GM23338 (cell line): ENCODE data around the gene HFE. TPM values are rescaled to one million over a fixed set of nuclear protein-coding genes. Genes with fewer than 3 reads are reported as not detected.

ENCODE experiments used
- ATAC-seq: fragments of 200-7000 bp; cut with Tn5 transposase; 3 replicates; pipeline ENCODE4 v1.9.1; 2020
- DNase-seq: peaks from one replicate; pipeline ENCODE4 v3.0.0-alpha.2; 2015; ENCODE audit warnings: low spot score
- H2AFZ ChIP-seq: fragments of 200-600 bp; sonication (generic); 2 replicates; pipeline ENCODE4 v1.8.0; 2016; ENCODE audit warnings: antibody characterized with exemption, mild to moderate bottlenecking, moderate library complexity
- H3F3A ChIP-seq: fragments of 200-600 bp; sonication (generic); replicated peaks from 2 replicates; pipeline ENCODE4 v1.8.0; 2017; ENCODE audit warnings: antibody characterized with exemption, mixed run types, low read depth
- H3K27ac ChIP-seq: fragments of 200-600 bp; sonication (generic); 2 replicates; pipeline ENCODE4 v1.6.1; 2016; ENCODE audit warnings: low read depth
- H3K27me3 ChIP-seq: fragments of 200-600 bp; sonication (generic); 2 replicates; pipeline ENCODE4 v1.8.0; 2016; ENCODE audit warnings: mild to moderate bottlenecking, mixed run types, moderate library complexity; ENCODE audit not compliant: insufficient read depth
- H3K36me3 ChIP-seq: fragments of 200-600 bp; sonication (generic); 2 replicates; pipeline ENCODE4 v1.8.0; 2016; ENCODE audit warnings: mild to moderate bottlenecking; ENCODE audit not compliant: insufficient read depth
- H3K4me1 ChIP-seq: fragments of 200-600 bp; sonication (generic); 2 replicates; pipeline ENCODE4 v1.8.0; 2016; ENCODE audit warnings: mild to moderate bottlenecking, moderate library complexity; ENCODE audit not compliant: insufficient read depth
- H3K4me2 ChIP-seq: fragments of 200-600 bp; sonication (generic); 2 replicates; pipeline ENCODE4 v1.7.1; 2017; ENCODE audit warnings: mixed run types
- H3K4me3 ChIP-seq: fragments of 200-600 bp; sonication (generic); 2 replicates; pipeline ENCODE4 v1.6.1; 2016; ENCODE audit warnings: mixed run types
- H3K79me2 ChIP-seq: fragments of 200-600 bp; sonication (generic); replicated peaks from 2 replicates; pipeline ENCODE4 v1.8.0; 2017; ENCODE audit warnings: mild to moderate bottlenecking; ENCODE audit not compliant: insufficient read depth
- H3K9me2 ChIP-seq: fragments of 200-600 bp; sonication (generic); 2 replicates; pipeline ENCODE4 v1.8.0; 2017; ENCODE audit not compliant: insufficient read depth
- H4K20me1 ChIP-seq: fragments of 200-600 bp; sonication (generic); replicated peaks from 2 replicates; pipeline ENCODE4 v1.8.0; 2017; ENCODE audit warnings: mild to moderate bottlenecking; ENCODE audit not compliant: insufficient read depth
- H3K27ac Mint-ChIP-seq: 2 replicates; pipeline ENCODE4 v1.8.0; 2020; ENCODE audit warnings: inconsistent platforms, mild to moderate bottlenecking, moderate library complexity, mixed read lengths
- H3K27me3 Mint-ChIP-seq: 3 replicates; pipeline ENCODE4 v1.8.0; 2022; ENCODE audit warnings: low read depth, mild to moderate bottlenecking, moderate library complexity, mixed read lengths, inconsistent platforms; ENCODE audit not compliant: insufficient read depth, poor library complexity
- H3K36me3 Mint-ChIP-seq: 3 replicates; pipeline ENCODE4 v1.8.0; 2021; ENCODE audit warnings: low read depth, mild to moderate bottlenecking, inconsistent platforms, moderate library complexity, mixed read lengths
- H3K4me1 Mint-ChIP-seq: 3 replicates; pipeline ENCODE4 v1.8.0; 2020; ENCODE audit warnings: mild to moderate bottlenecking, inconsistent platforms, mixed read lengths
- H3K4me3 Mint-ChIP-seq: 3 replicates; pipeline ENCODE4 v1.8.0; 2021; ENCODE audit warnings: moderate library complexity, mild to moderate bottlenecking, inconsistent platforms, mixed read lengths
- H3K9me3 Mint-ChIP-seq: 3 replicates; pipeline ENCODE4 v1.8.0; 2020; ENCODE audit warnings: moderate library complexity, mild to moderate bottlenecking, inconsistent platforms, mixed read lengths
- EZH2 ChIP-seq: fragments of 200-600 bp; sonication (generic); IDR thresholded peaks from one replicate; pipeline ENCODE4 v1.8.0; 2017; ENCODE audit warnings: antibody characterized with exemption, mild to moderate bottlenecking, low read depth; ENCODE audit not compliant: unreplicated experiment
- JUNB ChIP-seq: IDR thresholded peaks from one replicate; pipeline ENCODE4 v1.6.1; 2016; ENCODE audit warnings: antibody characterized with exemption; ENCODE audit not compliant: unreplicated experiment
- NANOG ChIP-seq: IDR thresholded peaks from 2 replicates; pipeline ENCODE4 v1.6.1; 2016; ENCODE audit warnings: antibody characterized with exemption, borderline replicate concordance
- STAT1 ChIP-seq: IDR thresholded peaks from one replicate; pipeline ENCODE4 v1.6.1; 2016; ENCODE audit warnings: antibody characterized with exemption; ENCODE audit not compliant: unreplicated experiment
- ZNF114 ChIP-seq: fragments of 250-450 bp; sonication (Bioruptor Pico); IDR thresholded peaks from 2 replicates; pipeline ENCODE4 v1.5.0; 2020; ENCODE audit warnings: mild to moderate bottlenecking, moderate library complexity
- ZNF331 ChIP-seq: fragments of 250-450 bp; sonication (Bioruptor Pico); IDR thresholded peaks from 2 replicates; pipeline ENCODE4 v1.5.0; 2020; ENCODE audit warnings: low read depth, mild to moderate bottlenecking, moderate library complexity
- polyA plus RNA-seq: library from polyadenylated mRNA; unstranded; fragments of >200 nt; fragmentation: Nextera tagmentation; extraction: Ambion mirVana; gene quantifications from 2 replicates; pipeline ENCODE4 v1.2.1, GENCODE V29; 2016
- total RNA-seq: library from RNA; depleted of rRNA; stranded (reverse); fragments of >200 nt; shearing (Covaris generic); gene quantifications from 2 replicates; pipeline ENCODE4 v1.2.3, GENCODE V29; 2014
- TF ChIP-seq, protein P1 (sequence below): IDR thresholded peaks from 2 replicates; pipeline ENCODE4 v1.6.1; 2016; ENCODE audit warnings: antibody characterized with exemption
- TF ChIP-seq, protein P2 (sequence below): fragments of 250-450 bp; sonication (Bioruptor Pico); IDR thresholded peaks from 2 replicates; pipeline ENCODE4 v1.5.0; 2020; ENCODE audit warnings: mild to moderate bottlenecking, moderate library complexity
- TF ChIP-seq, protein P3 (sequence below): IDR thresholded peaks from one replicate; pipeline ENCODE4 v1.6.1; 2018; ENCODE audit warnings: antibody characterized with exemption; ENCODE audit not compliant: unreplicated experiment

Gene HFE
- total and polyA plus RNA-seq, 2 experiments from 2014 or later = 0.53 to 0.63 TPM

DNA sequence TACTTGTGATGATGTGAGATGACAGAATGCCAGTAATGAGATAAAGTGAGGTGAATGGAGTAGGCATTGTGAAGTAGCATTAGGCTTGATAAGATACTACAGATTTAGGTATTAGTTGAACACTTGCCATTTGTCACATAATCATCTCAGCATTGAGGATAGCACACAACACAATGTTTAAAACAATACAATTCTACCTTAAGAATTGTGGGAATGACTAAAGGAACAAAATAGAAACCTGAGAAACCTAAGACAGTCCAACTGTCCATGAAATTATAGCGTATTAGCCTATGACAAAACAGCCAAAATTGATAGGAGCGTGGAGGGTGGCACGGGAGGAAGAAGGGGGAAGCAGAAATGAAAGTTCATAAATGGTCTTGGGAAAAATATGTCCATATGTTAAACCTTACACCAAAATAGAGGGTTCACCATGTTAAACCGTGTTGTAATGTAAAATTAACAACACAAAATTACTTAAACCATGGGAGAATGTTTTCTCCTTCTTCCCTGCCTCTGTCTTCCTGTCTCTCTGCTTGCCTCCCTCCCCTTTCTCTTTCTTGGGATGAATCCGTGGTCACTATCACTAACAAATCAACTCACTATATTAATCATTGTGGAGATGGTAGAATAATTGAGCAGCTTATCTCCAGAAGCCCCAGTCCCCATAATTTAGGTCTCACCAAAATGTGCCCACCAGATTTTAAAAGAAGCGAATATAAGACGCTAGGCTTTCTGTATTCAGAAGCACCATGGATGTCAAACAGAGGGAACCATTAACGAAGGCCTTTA is 33.0 kb upstream of the HFE start:
- TF ChIP-seq, protein P1, sequence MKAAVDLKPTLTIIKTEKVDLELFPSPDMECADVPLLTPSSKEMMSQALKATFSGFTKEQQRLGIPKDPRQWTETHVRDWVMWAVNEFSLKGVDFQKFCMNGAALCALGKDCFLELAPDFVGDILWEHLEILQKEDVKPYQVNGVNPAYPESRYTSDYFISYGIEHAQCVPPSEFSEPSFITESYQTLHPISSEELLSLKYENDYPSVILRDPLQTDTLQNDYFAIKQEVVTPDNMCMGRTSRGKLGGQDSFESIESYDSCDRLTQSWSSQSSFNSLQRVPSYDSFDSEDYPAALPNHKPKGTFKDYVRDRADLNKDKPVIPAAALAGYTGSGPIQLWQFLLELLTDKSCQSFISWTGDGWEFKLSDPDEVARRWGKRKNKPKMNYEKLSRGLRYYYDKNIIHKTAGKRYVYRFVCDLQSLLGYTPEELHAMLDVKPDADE = no peak
- TF ChIP-seq EZH2 (no peak), JUNB (no peak), ZNF114 (CRISPR knock-in tag) (no peak), NANOG (no peak), STAT1 (no peak), ZNF331 (CRISPR knock-in tag) (no peak)
- TF ChIP-seq, protein P2, sequence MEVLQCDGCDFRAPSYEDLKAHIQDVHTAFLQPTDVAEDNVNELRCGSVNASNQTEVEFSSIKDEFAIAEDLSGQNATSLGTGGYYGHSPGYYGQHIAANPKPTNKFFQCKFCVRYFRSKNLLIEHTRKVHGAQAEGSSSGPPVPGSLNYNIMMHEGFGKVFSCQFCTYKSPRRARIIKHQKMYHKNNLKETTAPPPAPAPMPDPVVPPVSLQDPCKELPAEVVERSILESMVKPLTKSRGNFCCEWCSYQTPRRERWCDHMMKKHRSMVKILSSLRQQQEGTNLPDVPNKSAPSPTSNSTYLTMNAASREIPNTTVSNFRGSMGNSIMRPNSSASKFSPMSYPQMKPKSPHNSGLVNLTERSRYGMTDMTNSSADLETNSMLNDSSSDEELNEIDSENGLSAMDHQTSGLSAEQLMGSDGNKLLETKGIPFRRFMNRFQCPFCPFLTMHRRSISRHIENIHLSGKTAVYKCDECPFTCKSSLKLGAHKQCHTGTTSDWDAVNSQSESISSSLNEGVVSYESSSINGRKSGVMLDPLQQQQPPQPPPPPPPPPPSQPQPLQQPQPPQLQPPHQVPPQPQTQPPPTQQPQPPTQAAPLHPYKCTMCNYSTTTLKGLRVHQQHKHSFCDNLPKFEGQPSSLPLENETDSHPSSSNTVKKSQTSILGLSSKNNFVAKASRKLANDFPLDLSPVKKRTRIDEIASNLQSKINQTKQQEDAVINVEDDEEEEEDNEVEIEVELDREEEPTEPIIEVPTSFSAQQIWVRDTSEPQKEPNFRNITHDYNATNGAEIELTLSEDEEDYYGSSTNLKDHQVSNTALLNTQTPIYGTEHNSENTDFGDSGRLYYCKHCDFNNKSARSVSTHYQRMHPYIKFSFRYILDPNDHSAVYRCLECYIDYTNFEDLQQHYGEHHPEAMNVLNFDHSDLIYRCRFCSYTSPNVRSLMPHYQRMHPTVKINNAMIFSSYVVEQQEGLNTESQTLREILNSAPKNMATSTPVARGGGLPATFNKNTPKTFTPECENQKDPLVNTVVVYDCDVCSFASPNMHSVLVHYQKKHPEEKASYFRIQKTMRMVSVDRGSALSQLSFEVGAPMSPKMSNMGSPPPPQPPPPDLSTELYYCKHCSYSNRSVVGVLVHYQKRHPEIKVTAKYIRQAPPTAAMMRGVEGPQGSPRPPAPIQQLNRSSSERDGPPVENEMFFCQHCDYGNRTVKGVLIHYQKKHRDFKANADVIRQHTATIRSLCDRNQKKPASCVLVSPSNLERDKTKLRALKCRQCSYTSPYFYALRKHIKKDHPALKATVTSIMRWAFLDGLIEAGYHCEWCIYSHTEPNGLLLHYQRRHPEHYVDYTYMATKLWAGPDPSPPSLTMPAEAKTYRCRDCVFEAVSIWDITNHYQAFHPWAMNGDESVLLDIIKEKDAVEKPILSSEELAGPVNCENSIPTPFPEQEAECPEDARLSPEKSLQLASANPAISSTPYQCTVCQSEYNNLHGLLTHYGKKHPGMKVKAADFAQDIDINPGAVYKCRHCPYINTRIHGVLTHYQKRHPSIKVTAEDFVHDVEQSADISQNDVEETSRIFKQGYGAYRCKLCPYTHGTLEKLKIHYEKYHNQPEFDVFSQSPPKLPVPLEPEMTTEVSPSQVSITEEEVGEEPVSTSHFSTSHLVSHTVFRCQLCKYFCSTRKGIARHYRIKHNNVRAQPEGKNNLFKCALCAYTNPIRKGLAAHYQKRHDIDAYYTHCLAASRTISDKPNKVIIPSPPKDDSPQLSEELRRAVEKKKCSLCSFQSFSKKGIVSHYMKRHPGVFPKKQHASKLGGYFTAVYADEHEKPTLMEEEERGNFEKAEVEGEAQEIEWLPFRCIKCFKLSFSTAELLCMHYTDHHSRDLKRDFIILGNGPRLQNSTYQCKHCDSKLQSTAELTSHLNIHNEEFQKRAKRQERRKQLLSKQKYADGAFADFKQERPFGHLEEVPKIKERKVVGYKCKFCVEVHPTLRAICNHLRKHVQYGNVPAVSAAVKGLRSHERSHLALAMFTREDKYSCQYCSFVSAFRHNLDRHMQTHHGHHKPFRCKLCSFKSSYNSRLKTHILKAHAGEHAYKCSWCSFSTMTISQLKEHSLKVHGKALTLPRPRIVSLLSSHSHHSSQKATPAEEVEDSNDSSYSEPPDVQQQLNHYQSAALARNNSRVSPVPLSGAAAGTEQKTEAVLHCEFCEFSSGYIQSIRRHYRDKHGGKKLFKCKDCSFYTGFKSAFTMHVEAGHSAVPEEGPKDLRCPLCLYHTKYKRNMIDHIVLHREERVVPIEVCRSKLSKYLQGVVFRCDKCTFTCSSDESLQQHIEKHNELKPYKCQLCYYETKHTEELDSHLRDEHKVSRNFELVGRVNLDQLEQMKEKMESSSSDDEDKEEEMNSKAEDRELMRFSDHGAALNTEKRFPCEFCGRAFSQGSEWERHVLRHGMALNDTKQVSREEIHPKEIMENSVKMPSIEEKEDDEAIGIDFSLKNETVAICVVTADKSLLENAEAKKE (CRISPR knock-in tag) = no peak
- TF ChIP-seq, protein P3, sequence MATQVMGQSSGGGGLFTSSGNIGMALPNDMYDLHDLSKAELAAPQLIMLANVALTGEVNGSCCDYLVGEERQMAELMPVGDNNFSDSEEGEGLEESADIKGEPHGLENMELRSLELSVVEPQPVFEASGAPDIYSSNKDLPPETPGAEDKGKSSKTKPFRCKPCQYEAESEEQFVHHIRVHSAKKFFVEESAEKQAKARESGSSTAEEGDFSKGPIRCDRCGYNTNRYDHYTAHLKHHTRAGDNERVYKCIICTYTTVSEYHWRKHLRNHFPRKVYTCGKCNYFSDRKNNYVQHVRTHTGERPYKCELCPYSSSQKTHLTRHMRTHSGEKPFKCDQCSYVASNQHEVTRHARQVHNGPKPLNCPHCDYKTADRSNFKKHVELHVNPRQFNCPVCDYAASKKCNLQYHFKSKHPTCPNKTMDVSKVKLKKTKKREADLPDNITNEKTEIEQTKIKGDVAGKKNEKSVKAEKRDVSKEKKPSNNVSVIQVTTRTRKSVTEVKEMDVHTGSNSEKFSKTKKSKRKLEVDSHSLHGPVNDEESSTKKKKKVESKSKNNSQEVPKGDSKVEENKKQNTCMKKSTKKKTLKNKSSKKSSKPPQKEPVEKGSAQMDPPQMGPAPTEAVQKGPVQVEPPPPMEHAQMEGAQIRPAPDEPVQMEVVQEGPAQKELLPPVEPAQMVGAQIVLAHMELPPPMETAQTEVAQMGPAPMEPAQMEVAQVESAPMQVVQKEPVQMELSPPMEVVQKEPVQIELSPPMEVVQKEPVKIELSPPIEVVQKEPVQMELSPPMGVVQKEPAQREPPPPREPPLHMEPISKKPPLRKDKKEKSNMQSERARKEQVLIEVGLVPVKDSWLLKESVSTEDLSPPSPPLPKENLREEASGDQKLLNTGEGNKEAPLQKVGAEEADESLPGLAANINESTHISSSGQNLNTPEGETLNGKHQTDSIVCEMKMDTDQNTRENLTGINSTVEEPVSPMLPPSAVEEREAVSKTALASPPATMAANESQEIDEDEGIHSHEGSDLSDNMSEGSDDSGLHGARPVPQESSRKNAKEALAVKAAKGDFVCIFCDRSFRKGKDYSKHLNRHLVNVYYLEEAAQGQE = no peak
- H3K79me2 ChIP-seq = no peaks in the 10 kb centered on the region; the same call in 1 of the 2 replicates
- H3K9me2 ChIP-seq = no peaks in the 10 kb centered on the region
- H3K27me3 ChIP-seq = no peaks in the 10 kb centered on the region
- H3K4me2 ChIP-seq = peak overlapping the region; percentile 88
- H3K4me1 Mint-ChIP-seq = peaks cover 23% of the 10 kb centered on the region
- no peaks in the 10 kb centered on the region for H3F3A ChIP-seq
- DNase-seq = no peak
- no peaks in the 10 kb centered on the region for H4K20me1 ChIP-seq
- peak overlapping the region; percentile 71 for H3K4me3 ChIP-seq
- peak overlapping the region; percentile 95 for H3K27ac ChIP-seq
- H3K4me3 Mint-ChIP-seq = peak overlapping the region; percentile 90
- H3K36me3 Mint-ChIP-seq = no peaks in the 10 kb centered on the region
- peak overlapping the region; percentile 99 for H3K27ac Mint-ChIP-seq
- H3K9me3 Mint-ChIP-seq = no peaks in the 10 kb centered on the region; the same call in 2 of the 3 replicates
- no peak for ATAC-seq
- peaks cover 19% of the 10 kb centered on the region for H3K27me3 Mint-ChIP-seq
- H3K36me3 ChIP-seq = no peaks in the 10 kb centered on the region
- peaks cover 17% of the 10 kb centered on the region for H3K4me1 ChIP-seq
- no peak overlapping the region for H2AFZ ChIP-seq
